ENCODE measurements around the gene HOPX. TPM values are rescaled to one million over a fixed set of nuclear protein-coding genes. Genes with fewer than 3 reads are reported as not detected.
A peak's percentile ranks its signal among the peaks of the same experiment; 100 is the strongest.
"Not testable (repeated sequence)": the region's sequence is repeated elsewhere in the genome, so short reads cannot be mapped to it uniquely, and the experiment has no call there.

Gene HOPX
- total RNA-seq, 4 donors from 2014 or later = 5.3 to 6.6 (median 5.7) TPM

DNA sequence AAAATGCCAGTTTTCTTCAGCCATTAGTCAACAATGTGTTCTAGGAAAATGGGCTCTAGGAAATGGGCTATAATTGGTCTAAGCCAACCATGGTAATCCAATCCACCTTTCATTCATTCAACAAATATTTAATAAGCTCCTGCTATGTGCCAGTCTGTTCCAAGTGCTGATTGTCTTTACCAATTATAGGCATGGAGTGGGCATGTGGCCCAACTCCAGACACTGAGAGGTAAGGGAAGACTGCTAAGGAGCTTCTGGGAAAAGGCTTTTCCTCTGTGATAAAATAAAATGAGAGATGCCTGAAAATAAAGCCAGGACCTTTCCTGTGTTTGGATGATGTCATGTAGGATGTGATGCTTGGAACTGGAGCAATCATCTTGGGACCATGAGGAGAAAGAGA, 43.3 kb downstream of the HOPX start:
- no peaks in the 10 kb centered on the region for H3K9me3 ChIP-seq
- in situ Hi-C loops (cut with MboI; ENCODE audit: low sequenced_read_pairs in 4 of 4) (no loop called here), intact Hi-C loops (cut with DNase I; ENCODE audit: low total_unique reads) (no loop called here)
- H3K4me3 ChIP-seq = no peak overlapping the region
- no peak overlapping the region for H3K27ac ChIP-seq
- H3K27me3 ChIP-seq = no peaks in the 10 kb centered on the region
- DNase-seq (no peak), ATAC-seq (peak in 1 of 2 donors; percentile 86)
- peaks cover 0 to 6% of the 10 kb centered on the region in 2 donors for H3K4me1 ChIP-seq
- no peak for TF ChIP-seq POLR2A (IDR thresholded peaks at IDR 0.05)
- TF ChIP-seq, protein P1, sequence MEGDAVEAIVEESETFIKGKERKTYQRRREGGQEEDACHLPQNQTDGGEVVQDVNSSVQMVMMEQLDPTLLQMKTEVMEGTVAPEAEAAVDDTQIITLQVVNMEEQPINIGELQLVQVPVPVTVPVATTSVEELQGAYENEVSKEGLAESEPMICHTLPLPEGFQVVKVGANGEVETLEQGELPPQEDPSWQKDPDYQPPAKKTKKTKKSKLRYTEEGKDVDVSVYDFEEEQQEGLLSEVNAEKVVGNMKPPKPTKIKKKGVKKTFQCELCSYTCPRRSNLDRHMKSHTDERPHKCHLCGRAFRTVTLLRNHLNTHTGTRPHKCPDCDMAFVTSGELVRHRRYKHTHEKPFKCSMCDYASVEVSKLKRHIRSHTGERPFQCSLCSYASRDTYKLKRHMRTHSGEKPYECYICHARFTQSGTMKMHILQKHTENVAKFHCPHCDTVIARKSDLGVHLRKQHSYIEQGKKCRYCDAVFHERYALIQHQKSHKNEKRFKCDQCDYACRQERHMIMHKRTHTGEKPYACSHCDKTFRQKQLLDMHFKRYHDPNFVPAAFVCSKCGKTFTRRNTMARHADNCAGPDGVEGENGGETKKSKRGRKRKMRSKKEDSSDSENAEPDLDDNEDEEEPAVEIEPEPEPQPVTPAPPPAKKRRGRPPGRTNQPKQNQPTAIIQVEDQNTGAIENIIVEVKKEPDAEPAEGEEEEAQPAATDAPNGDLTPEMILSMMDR (IDR thresholded peaks at IDR 0.05 in 4 of 5, conservative IDR thresholded peaks at IDR 0.05 in 1 of 5) = no peak
- no peaks in the 10 kb centered on the region for H3K36me3 ChIP-seq

DNA sequence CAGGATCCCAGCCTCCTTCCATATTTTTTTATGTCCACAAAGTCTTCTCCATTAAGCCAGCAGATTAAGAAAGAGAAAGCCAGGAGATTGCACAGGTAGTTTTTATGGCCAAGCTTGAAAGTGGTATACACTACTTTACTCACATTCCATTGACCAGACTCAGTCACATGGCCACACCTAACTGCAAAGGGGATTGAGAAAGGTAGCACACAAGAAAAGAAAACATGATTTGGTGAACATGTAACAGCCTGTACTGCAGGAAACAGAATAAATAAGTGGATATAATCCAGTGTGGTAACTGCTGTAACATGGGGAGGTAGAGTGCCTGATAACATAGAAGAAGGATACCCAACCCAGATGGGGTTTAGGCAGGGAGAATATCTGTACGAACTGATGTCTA, 43.9 kb downstream of the HOPX start:
- ATAC-seq = no peak
- intact Hi-C loops (cut with DNase I; ENCODE audit: low total_unique reads) = no loop called here

DNA sequence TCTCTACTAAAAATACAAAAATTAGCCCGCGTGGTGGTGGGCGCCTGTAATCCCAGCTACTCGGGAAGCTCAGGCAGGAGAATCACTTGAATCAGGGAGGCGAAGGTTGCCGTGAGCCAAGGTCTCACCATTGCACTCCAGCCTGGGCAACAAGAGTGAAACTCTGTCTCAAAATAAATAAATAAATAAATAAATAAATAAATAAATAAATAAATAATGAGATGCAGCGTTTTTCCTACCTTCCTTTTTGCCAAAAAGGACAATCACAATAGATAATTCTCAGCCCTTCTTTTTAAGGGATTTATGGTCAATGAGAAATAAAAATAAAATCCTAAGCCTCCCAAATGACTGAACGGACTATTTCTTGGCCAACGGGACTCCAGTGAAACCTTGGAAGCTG, 46.1 kb downstream of the HOPX start:
- DNase-seq; H3K27ac ChIP-seq; intact Hi-C loops (cut with DNase I; ENCODE audit: low total_unique reads); H3K36me3 ChIP-seq; in situ Hi-C loops (cut with MboI; ENCODE audit: low sequenced_read_pairs in 4 of 4); ATAC-seq; H3K27me3 ChIP-seq; H3K4me3 ChIP-seq; H3K9me3 ChIP-seq; H3K4me1 ChIP-seq: not testable (repeated sequence)

More for the DNA sequence above, 43.9 kb downstream of the HOPX start:
- in situ Hi-C loops (cut with MboI; ENCODE audit: low sequenced_read_pairs in 4 of 4) = no loop called here
- H3K27ac ChIP-seq = no peak overlapping the region
- no peak overlapping the region for H3K4me3 ChIP-seq
- no peaks in the 10 kb centered on the region for H3K9me3 ChIP-seq
- no peak for DNase-seq
- TF ChIP-seq, protein P1 (IDR thresholded peaks at IDR 0.05 in 4 of 5, conservative IDR thresholded peaks at IDR 0.05 in 1 of 5) = no peak
- no peak for TF ChIP-seq POLR2A (IDR thresholded peaks at IDR 0.05)
- H3K27me3 ChIP-seq = no peaks in the 10 kb centered on the region
- peaks cover 0 to 6% of the 10 kb centered on the region in 2 donors for H3K4me1 ChIP-seq
- no peaks in the 10 kb centered on the region for H3K36me3 ChIP-seq

DNA sequence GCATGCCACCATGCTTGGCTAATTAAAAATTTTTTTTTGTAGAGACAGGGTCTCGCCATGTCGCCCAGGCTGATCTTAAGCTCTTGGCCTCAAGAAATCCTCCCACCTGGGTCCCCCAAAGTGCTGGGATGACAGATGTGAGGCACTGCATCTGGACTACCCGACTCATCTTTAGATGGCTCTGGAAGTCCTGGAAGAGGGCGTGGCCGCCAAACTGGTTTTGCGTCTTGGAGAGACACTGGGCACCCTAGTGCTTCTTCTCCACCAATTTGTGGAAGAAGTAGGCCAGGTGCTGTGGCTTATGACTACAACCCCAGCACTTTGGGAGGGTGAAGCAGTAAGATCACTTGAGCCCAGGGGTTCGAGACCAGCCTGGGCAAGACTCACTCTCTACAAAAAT, 47.6 kb downstream of the HOPX start:
- in situ Hi-C loops (cut with MboI; ENCODE audit: low sequenced_read_pairs in 4 of 4) (no loop called here), intact Hi-C loops (cut with DNase I; ENCODE audit: low total_unique reads) (no loop called here)
- no peaks in the 10 kb centered on the region for H3K27me3 ChIP-seq
- peaks cover 0 to 6% of the 10 kb centered on the region in 2 donors for H3K4me1 ChIP-seq
- no peak overlapping the region for H3K4me3 ChIP-seq
- H3K9me3 ChIP-seq = no peaks in the 10 kb centered on the region
- H3K27ac ChIP-seq = no peak overlapping the region
- TF ChIP-seq POLR2A (IDR thresholded peaks at IDR 0.05) = no peak
- TF ChIP-seq, protein P1 (IDR thresholded peaks at IDR 0.05 in 4 of 5, conservative IDR thresholded peaks at IDR 0.05 in 1 of 5) = no peak
- DNase-seq (no peak), ATAC-seq (no peak)
- H3K36me3 ChIP-seq = no peaks in the 10 kb centered on the region

DNA sequence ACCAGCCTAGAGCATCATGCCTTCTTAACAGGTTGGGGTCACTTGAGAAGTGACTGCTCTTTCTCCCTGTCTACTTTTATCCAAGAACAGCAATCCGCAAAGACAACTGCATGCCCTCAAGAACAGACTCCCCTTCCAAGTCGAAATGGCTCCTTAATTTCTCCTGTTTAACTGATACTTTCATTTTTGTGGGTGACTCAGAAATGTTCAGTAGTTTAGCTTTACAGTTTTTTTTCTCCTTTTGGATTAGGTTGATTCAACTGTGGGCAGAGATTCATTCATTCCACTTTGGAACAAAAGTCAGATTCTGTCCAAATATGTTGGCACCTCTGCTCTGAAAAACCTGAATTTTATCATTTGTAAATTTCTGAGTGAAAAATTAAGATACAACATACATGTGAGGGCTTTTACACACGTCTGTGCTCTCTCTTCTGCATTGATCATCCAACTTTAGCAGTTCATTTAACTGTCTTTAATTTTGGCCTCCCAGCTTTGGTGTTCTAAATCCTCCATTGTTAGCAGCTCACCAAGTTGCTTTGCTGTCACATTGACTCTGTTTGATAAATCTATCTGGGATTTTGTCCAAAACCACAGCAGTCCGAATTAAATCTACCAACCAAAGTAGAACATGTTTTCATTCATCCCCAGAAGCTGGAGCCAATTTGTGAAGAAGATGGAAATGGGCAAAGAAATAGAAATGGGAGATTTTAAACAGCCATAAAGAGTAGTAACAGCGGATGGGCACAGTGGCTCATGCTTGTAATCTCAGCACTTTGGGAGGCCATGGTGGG, 50.0 kb downstream of the HOPX start:
- no peaks in the 10 kb centered on the region for H3K36me3 ChIP-seq
- no peak for TF ChIP-seq POLR2A (IDR thresholded peaks at IDR 0.05)
- TF ChIP-seq, protein P1 (IDR thresholded peaks at IDR 0.05 in 4 of 5, conservative IDR thresholded peaks at IDR 0.05 in 1 of 5) = no peak
- no peak for ATAC-seq
- intact Hi-C loops (cut with DNase I; ENCODE audit: low total_unique reads) = no loop called here
- H3K4me3 ChIP-seq = no peak overlapping the region
- no peak overlapping the region for H3K27ac ChIP-seq
- H3K9me3 ChIP-seq = no peaks in the 10 kb centered on the region
- no peak for DNase-seq
- in situ Hi-C loops (cut with MboI; ENCODE audit: low sequenced_read_pairs in 4 of 4) = no loop called here
- H3K4me1 ChIP-seq = no peaks in the 10 kb centered on the region
- H3K27me3 ChIP-seq = no peaks in the 10 kb centered on the region

All from gastrocnemius medialis (tissue), 4 donors.